HepG2 (cell line): ENCODE results near the gene C9. TPM values are rescaled to one million over a fixed set of nuclear protein-coding genes. Genes with fewer than 3 reads are reported as not detected.
A peak's percentile ranks its signal among the peaks of the same experiment; 100 is the strongest.

Experiments
- BCL6 ChIP-seq: IDR thresholded peaks from 2 replicates; pipeline ENCODE4 v1.6.1; 2016; ENCODE audit warnings: missing genetic modification reagents, missing compliant biosample characterization
- ELK4 ChIP-seq: sonication (generic); formaldehyde crosslinking; IDR thresholded peaks from 2 replicates; pipeline ENCODE4 v1.9.0; 2021; ENCODE audit warnings: missing genetic modification reagents, borderline replicate concordance
- ESRRA ChIP-seq: sonication (generic); formaldehyde crosslinking; IDR thresholded peaks from 2 replicates; pipeline ENCODE4 v1.5.1; 2020; ENCODE audit warnings: mild to moderate bottlenecking, low read depth, missing genetic modification reagents
- FOXO1 ChIP-seq: sonication (generic); formaldehyde crosslinking; IDR thresholded peaks from 2 replicates; pipeline ENCODE4 v1.4.0; 2020; ENCODE audit warnings: missing genetic modification reagents
- GATAD1 ChIP-seq: IDR thresholded peaks from 2 replicates; pipeline ENCODE4 v1.6.1; 2016; ENCODE audit warnings: missing genetic modification reagents, missing compliant biosample characterization
- HNRNPUL1 ChIP-seq: fragments of 200-400 bp; formaldehyde crosslinking; IDR thresholded peaks from 2 replicates; pipeline ENCODE4 v1.6.1; 2017; ENCODE audit warnings: low read depth, mild to moderate bottlenecking, low read length, moderate library complexity
- KLF12 ChIP-seq: sonication (generic); formaldehyde crosslinking; IDR thresholded peaks from 2 replicates; pipeline ENCODE4 v1.4.0; 2020; ENCODE audit warnings: missing genetic modification reagents, borderline replicate concordance
- MBNL3 ChIP-seq: fragments of 250-450 bp; sonication (Bioruptor Pico); conservative IDR thresholded peaks from 2 replicates; pipeline ENCODE4 v1.8.0; 2022; ENCODE audit warnings: mild to moderate bottlenecking, inconsistent platforms
- MLX ChIP-seq: IDR thresholded peaks from 2 replicates; pipeline ENCODE4 v1.6.1; 2016
- MXD3 ChIP-seq: IDR thresholded peaks from 2 replicates; pipeline ENCODE4 v1.6.1; 2016; ENCODE audit warnings: mild to moderate bottlenecking, missing biosample characterization, missing genetic modification reagents
- NCOA1 ChIP-seq: sonication (generic); formaldehyde crosslinking; IDR thresholded peaks from 2 replicates; pipeline ENCODE4 v1.9.0; 2021; ENCODE audit warnings: missing genetic modification reagents
- NRL ChIP-seq: sonication (generic); formaldehyde crosslinking; IDR thresholded peaks from 2 replicates; pipeline ENCODE4 v1.5.0; 2020; ENCODE audit warnings: missing genetic modification reagents, mild to moderate bottlenecking, moderate library complexity, borderline replicate concordance
- PTBP1 ChIP-seq: fragments of 200-400 bp; formaldehyde crosslinking; IDR thresholded peaks from 2 replicates; pipeline ENCODE4 v1.6.1; 2018; ENCODE audit warnings: low read length, low read depth; ENCODE audit not compliant: poor library complexity, severe bottlenecking
- RAD51 ChIP-seq: fragments of 450-650 bp; IDR thresholded peaks from 2 replicates; pipeline ENCODE4 v1.6.1; 2016; ENCODE audit warnings: borderline replicate concordance
- SP5 ChIP-seq: IDR thresholded peaks from 2 replicates; pipeline ENCODE4 v1.6.1; 2016; ENCODE audit warnings: low read depth, borderline replicate concordance
- TBX3 ChIP-seq: fragments of 450-650 bp; IDR thresholded peaks from 2 replicates; pipeline ENCODE4 v1.6.1; 2017; ENCODE audit warnings: antibody characterized with exemption, mild to moderate bottlenecking, inconsistent platforms, borderline replicate concordance
- TFE3 ChIP-seq: IDR thresholded peaks from 2 replicates; pipeline ENCODE4 v1.6.1; 2016
- TRIM24 ChIP-seq: sonication (generic); formaldehyde crosslinking; IDR thresholded peaks from 2 replicates; pipeline ENCODE4 v1.8.0; 2022; ENCODE audit warnings: mild to moderate bottlenecking, missing genetic modification reagents
- TSC22D2 ChIP-seq: sonication (generic); formaldehyde crosslinking; IDR thresholded peaks from 2 replicates; pipeline ENCODE4 v1.5.1; 2020; ENCODE audit warnings: missing genetic modification reagents, mild to moderate bottlenecking, borderline replicate concordance
- ZBTB21 ChIP-seq: sonication (generic); formaldehyde crosslinking; IDR thresholded peaks from 2 replicates; pipeline ENCODE4 v1.4.0; 2020; ENCODE audit warnings: missing genetic modification reagents
- ZNF101 ChIP-seq: sonication (generic); formaldehyde crosslinking; IDR thresholded peaks from 2 replicates; pipeline ENCODE4 v1.4.0; 2020; ENCODE audit warnings: mild to moderate bottlenecking, low read depth, missing genetic modification reagents, borderline replicate concordance
- ZNF143 ChIP-seq: sonication (generic); formaldehyde crosslinking; IDR thresholded peaks from 2 replicates; pipeline ENCODE4 v1.4.0; 2020; ENCODE audit warnings: missing genetic modification reagents
- ZNF20 ChIP-seq: sonication (generic); formaldehyde crosslinking; IDR thresholded peaks from 2 replicates; pipeline ENCODE4 v1.4.0; 2020; ENCODE audit warnings: mild to moderate bottlenecking, moderate library complexity, missing genetic modification reagents
- ZNF605 ChIP-seq: sonication (generic); formaldehyde crosslinking; IDR thresholded peaks from 2 replicates; pipeline ENCODE4 v1.8.0; 2022; ENCODE audit warnings: mild to moderate bottlenecking, missing genetic modification reagents
- ZNF674 ChIP-seq: sonication (generic); formaldehyde crosslinking; IDR thresholded peaks from 2 replicates; pipeline ENCODE4 v1.5.0; 2020; ENCODE audit warnings: low read depth, mild to moderate bottlenecking, missing genetic modification reagents
- ZNF737 ChIP-seq: sonication (generic); formaldehyde crosslinking; IDR thresholded peaks from 2 replicates; pipeline ENCODE4 v1.5.0; 2020; ENCODE audit warnings: missing genetic modification reagents, mild to moderate bottlenecking, borderline replicate concordance
- ZNF749 ChIP-seq: sonication (generic); formaldehyde crosslinking; IDR thresholded peaks from 2 replicates; pipeline ENCODE4 v1.8.0; 2022; ENCODE audit warnings: mild to moderate bottlenecking, missing genetic modification reagents, moderate library complexity, borderline replicate concordance
- ZNF777 ChIP-seq: sonication (generic); formaldehyde crosslinking; IDR thresholded peaks from 2 replicates; pipeline ENCODE4 v1.4.0; 2020; ENCODE audit warnings: missing genetic modification reagents
- polyA plus RNA-seq, 8 experiments: library from polyadenylated mRNA; depleted of rRNA in 3 of 8; stranded (reverse) in 7 of 8; unstranded in 1 of 8; fragments of >200 nt; fragmentation: Illumina TruSeq in 4 of 8; extraction: Trizol in 4 of 8; gene quantifications; 2 replicates each; pipeline versions ENCODE4 v1.2.1 to v1.2.3, GENCODE V29; 2011 to 2016; ENCODE audit warnings: low read depth in 4 of 8, missing spikeins in 1 of 8, mixed read lengths in 1 of 8; ENCODE audit not compliant: insufficient read depth in 1 of 8
- total RNA-seq, 5 experiments: library from RNA; depleted of rRNA; stranded (reverse); fragments of >200 nt; fragmentation: Illumina TruSeq; extraction: Trizol; gene quantifications; 2 replicates each; pipeline ENCODE4 v1.2.3, GENCODE V29; 2016; ENCODE audit warnings: low read depth in 1 of 5
- TF ChIP-seq, protein P1 (sequence below): sonication (generic); formaldehyde crosslinking; IDR thresholded peaks from 2 replicates; pipeline ENCODE4 v1.4.0; 2020; ENCODE audit warnings: missing genetic modification reagents

The C9 gene
- total and polyA plus RNA-seq, 2 of the 13 experiments (the other 11 are each of a cell fraction or from before 2014, with no cell fraction given), result not detected

- TF ChIP-seq NCOA1 (no peak), ZNF101 (CRISPR knock-in tag) (no peak), ZNF674 (CRISPR knock-in tag) (no peak), ZNF605 (CRISPR knock-in tag) (no peak), SP5 (CRISPR knock-in tag) (no peak), TBX3 (no peak; the same call in 1 of the 2 replicates), MBNL3 (CRISPR knock-in tag) (no peak), MLX (peak; percentile 90; the same call in 1 of the 2 replicates), ZBTB21 (CRISPR knock-in tag) (no peak), KLF12 (no peak), BCL6 (CRISPR knock-in tag) (peak; percentile 52; the same call in 1 of the 2 replicates), NRL (CRISPR knock-in tag) (no peak), ZNF20 (CRISPR knock-in tag) (no peak), ZNF143 (CRISPR knock-in tag) (no peak), TRIM24 (CRISPR knock-in tag) (no peak), TFE3 (peak; percentile 15; the same call in 1 of the 2 replicates), ZNF749 (CRISPR knock-in tag) (no peak), GATAD1 (no peak), HNRNPUL1 (no peak), ZNF737 (CRISPR knock-in tag) (no peak), PTBP1 (no peak), ZNF777 (CRISPR knock-in tag) (no peak), RAD51 (no peak), ELK4 (CRISPR knock-in tag) (no peak), MXD3 (CRISPR knock-in tag) (no peak), TSC22D2 (CRISPR knock-in tag) (no peak), ESRRA (CRISPR knock-in tag) (no peak), FOXO1 (CRISPR knock-in tag) (no peak)
- TF ChIP-seq, protein P1, sequence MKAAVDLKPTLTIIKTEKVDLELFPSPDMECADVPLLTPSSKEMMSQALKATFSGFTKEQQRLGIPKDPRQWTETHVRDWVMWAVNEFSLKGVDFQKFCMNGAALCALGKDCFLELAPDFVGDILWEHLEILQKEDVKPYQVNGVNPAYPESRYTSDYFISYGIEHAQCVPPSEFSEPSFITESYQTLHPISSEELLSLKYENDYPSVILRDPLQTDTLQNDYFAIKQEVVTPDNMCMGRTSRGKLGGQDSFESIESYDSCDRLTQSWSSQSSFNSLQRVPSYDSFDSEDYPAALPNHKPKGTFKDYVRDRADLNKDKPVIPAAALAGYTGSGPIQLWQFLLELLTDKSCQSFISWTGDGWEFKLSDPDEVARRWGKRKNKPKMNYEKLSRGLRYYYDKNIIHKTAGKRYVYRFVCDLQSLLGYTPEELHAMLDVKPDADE, result no peak
Measured at GRCh38 chr5:39284552-39284951, 79.7 kb downstream of the C9 start (continued).
